ENCODE data around the gene SRPK2.

Gene SRPK2

DNA sequence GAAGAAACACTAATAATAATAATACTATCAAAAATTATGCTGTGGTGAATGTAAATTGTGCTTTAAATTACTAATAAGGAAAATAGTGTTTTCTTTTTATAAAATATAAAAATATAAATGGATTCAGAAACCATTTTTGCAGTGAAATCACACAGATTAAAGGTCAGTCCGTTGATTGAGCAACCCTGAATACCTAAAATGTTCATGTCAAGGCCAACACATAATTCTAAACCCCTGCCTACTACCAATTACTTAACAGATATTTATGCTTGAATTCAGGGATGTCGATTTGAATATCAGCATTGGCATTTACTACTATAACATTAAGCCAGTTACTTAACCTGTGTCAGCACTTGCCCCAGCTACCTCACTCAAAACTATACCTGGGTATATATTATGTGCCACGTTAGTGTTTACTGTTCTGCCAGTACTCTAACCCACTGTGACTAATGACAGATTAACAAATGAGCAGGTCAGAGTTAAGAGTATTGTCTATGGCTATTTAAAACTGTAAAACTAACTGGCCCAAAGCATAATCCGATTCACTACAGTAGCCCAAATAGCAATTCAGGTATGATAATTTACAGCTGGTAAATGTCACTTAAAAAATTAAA is 209.7 kb downstream of the SRPK2 start:
- DNase-seq, result no peak

- DNase-seq, result no peak
Observed at GRCh38 chr7:105178177-105178576, 210.5 kb downstream of the SRPK2 start.

DNA sequence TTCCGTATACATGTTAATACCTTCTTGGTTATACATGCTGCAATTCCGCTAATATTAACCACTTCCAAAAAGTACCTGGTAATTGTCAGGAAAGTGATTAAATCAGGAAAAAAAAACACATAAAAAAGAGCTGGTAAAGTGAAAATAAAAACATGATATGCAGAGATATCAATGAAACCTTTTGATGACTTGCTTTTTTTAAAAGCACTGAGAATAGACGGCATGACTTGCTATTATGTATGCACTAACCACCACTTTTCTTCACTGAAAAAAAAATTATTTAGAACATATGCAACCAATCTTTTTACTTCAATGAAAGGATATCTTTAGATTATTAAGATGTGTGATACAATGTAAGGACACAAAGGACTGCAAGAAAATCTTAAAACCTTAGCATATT is 211.7 kb downstream of the SRPK2 start:
- no peak for DNase-seq

DNA sequence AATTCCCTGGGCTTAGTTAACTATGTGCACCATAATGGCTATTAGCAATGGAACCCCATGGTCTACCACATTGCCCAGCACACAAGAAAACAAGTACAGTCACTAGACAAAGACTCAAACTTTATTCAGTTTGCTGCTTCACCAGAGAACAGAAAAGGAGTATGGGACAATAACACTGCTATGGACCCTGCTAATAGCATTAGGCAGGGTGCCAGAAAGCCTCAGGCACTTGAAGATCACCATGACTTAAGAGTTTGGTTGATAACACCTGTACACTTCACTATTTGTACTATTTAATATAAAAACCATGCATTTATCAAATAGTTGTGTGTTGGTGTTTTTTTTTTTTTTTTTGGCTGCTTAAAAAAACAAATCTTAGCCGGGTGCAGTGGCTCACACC is 215.1 kb downstream of the SRPK2 start:
- no peak for DNase-seq

DNA sequence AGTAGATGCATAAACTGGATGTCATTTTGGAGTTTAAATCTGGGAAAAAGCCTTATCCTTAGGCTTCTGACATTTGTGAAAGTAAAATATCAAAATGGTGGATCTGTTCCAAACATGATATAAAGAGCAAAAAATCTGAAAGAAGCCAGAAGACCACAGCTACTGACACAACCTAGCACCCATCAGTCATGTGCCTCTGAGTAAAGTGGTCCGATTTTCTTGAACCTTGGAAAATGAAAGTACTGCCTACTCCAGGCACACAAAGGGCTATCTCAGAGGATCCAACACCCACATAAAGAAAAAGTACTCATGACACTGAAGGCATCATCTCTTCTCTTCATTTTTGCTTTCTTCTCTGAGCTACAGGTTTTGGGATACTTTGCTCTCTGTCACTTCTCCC is 224.0 kb downstream of the SRPK2 start:
- no peak for DNase-seq

- DNase-seq, result no peak
Observed at GRCh38 chr7:105163718-105164117, 225.0 kb downstream of the SRPK2 start.

DNA sequence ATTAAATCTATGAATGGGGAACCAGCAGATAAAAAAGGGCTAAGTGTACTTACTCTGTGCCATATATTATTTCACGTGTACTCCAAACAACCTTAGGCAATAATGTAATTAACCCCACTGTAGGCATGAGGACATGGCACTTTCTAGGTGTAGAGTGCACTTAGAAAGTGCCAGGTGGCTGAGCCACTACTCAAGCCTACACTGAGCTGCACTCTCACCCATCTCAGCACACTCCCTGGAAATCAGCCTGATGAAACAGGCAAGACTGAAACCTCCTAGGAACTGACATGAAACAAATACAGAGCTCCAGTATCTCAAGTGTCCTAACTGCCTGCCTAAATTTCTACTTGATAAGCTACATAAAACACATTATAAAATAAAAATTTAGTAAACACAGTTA is 227.4 kb downstream of the SRPK2 start:
- no peak for DNase-seq

GRCh38 chr7:105157278-105157677 is 231.4 kb downstream of the SRPK2 start:
- DNase-seq, result no peak

DNA sequence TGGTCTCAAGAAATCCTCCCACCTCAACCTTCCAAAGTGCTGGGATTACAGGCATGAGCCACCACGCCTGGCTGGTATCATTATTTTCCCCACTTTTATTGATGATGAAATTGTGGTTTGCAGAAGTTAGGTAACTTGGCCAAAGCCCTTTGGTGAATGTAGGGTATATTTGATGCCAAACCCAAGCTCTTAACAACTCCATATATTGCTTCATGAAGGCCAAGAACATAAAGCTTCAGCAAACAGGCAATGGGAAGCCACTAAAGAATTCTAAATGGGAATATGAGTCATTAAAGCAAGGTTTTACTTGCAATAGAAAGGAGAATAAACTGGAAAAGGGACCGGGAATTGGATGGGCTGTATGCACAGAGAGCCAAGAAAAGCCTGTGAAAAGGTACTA is 232.0 kb downstream of the SRPK2 start:
- DNase-seq, result no peak

GRCh38 chr7:105154084-105154483 is 234.6 kb downstream of the SRPK2 start:
- DNase-seq, result no peak

DNA sequence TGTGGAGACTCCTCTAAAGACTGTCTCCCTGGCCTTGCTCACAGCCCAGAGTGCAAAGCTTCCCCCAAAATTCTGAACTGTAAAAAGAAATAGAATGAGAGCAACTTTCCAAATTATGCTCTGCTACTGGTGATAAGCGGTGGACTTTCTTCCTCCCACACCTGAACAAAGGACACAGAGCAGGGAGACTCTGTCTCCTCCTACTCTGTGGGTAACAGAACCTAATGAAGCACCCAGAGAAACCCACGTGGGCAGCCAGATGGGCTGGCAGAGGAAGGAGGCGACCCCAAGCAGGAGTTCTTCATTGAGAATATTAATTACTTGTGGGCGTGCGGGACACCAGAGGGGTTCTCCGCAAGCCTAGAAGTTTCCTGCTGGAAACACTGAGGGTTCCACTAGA is 235.2 kb downstream of the SRPK2 start:
- no peak for DNase-seq

GRCh38 chr7:105151152-105151551 is 237.6 kb downstream of the SRPK2 start:
- no peak for DNase-seq

DNA sequence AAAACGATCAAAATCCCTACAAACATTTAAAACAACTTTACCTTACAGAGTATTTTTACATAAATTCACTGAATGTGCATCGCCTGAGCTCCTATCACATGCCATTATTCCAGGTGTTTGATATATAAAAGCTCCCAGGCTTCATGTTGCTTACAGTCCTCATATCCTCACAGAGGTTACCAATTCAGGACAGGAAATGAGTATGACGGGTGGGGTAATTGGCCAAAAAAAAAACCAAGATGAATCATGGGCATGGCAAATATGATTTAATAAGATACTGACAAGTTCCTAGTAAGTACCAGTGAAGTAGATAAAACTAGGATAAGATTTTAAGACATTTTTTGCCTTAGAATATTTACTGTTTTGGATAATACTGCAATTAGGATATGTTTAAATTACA is 238.9 kb downstream of the SRPK2 start:
- DNase-seq, result no peak

DNA sequence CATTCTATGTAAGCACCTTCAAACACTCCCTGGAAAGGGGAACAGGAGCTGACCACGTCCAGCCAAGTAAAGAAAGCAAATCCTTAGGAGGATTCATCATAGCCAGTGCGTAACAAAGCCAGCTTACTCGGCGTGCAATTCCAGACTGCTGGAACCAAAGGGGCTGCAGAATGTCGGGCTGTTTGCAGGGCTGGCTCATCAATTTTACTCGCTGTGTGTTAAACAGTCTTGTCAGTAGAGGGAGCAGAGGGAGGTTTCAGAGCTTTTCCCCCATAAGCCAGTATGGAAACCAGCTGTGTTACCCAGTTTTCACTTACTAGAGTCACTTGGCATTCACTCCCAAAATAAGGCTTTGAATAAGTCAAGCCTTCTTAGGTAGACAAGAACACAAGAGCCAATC is 247.7 kb downstream of the SRPK2 start:
- no peak for DNase-seq

DNA sequence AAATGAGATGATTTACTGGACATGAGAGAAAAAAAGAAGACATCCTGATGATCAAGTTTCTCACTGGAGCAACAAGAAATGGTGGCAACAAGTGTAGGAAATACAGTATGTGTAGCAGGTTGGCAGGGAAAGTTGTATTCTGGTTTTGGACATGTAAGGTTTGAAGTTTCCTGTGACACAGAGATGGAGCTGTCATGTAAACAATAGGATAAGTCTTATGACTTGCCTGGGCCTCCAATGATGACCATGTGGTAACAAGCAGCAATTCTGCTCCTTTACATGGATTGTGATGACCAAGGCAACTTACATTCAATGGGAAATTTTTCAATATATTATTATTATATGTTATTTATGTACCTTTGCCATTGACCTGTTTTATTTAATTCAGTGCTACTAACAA is 249.3 kb downstream of the SRPK2 start:
- no peak for DNase-seq

- DNase-seq, result no peak
Observed at GRCh38 chr7:105137898-105138297, 250.8 kb downstream of the SRPK2 start.

GRCh38 chr7:105136221-105136620 is 252.5 kb downstream of the SRPK2 start:
- no peak for DNase-seq

DNA sequence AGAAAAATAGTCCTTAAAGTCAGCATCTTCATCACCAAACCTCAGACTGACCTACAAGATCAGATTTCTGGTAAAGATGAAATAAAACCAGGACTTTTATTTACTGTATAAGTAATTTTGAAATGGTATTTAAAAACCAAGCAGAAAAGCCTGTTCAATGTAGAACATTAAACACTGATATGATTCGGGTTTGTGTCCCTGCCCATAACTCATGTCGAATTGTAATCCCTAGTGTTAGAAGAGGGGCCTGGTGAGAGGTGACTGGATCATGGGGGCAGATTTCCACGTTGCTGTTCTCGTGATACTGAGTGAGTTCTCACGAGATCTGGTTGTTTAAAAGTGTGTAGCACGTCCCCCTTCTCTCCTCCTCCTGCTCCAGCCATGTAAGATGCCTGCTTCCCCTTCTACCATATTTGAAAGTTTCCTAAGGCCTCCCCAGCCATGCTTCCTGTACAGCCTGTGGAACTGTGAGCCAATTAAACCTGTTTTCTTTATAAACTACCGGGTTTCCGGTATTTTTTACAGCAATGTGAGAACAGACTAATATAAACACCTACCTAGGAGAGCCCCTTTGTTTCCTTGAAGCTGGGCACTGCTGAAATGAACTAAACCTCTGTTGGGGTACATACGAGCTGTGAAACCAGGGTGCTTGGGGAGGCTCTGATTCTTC is 254.6 kb downstream of the SRPK2 start:
- no peak for DNase-seq

DNA sequence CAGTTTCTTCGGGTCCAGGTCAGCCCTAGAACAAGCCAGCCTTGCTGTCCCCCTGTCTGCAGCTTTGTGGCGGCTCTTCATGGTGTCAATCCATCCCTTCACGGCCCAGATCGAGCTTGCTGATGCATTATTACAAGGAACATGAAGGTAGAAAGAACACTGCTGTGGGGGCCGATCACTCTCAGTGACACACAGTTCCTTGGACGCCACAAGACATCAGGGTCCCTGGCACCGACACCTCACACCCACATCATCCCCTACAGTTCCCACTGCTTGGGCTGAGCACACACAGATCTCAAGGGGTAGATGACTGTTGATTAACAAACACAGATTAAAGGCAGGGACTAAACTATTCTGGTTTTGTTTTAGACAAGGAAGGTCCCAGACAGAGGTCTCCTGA is 255.4 kb downstream of the SRPK2 start:
- no peak for DNase-seq

DNA sequence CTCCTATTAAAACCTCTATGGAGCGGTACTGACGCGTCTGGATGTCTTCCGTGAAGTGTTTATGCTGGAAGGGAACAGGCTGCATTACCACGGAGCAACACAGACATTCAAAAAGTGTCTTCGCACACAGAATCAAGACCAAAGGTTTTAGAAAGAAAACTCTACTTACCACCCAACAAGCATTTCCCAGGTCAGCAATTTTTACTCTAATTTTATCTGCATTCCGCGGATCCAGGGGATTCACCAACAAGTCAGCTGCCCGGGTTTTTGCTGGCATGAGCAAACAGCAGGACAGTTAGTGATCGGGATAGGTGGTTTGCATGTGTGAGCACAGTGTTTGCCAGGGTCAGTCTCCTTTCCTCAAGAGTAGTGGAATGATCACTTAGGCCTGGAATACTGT is 255.9 kb downstream of the SRPK2 start:
- DNase-seq, result no peak

DNA sequence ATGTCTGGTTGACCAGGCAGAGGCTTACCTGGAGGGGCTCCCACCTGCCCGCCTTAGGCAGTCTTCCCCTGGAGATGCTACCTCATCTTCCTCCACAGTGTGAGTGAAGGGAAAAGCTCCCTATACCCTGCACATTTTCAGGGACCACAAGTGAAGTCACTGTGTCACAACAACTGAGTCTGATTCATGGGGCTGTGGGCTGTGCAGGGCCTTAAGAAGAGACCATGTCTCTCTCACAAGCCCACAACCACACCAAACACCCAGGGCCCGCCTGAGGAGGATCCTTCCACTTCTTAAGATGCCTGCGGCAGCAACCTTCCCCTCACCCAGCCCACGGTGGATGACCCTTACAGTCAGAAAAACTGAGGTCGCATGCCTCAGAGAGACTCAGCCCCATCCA is 256.4 kb downstream of the SRPK2 start:
- DNase-seq, result no peak

DNA sequence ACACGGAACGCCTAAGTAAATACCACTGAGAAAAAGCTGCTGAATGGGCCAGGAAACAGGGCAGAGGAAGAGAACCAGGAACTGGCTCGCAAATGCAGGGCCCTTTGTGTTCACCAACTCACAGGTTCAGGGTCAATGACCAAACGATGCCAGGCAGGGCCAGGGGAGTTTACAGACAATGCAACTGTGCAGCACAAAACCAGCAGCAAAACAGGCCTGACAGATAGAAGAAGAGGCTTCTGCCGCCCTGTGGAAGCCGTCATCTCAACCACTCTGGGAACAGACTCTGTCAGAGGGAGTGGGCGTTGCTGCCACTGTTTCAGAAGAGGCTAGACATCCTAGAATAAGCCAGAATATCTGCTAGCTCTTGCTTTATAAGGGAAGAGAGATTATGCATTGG is 256.8 kb downstream of the SRPK2 start:
- no peak for DNase-seq

DNA sequence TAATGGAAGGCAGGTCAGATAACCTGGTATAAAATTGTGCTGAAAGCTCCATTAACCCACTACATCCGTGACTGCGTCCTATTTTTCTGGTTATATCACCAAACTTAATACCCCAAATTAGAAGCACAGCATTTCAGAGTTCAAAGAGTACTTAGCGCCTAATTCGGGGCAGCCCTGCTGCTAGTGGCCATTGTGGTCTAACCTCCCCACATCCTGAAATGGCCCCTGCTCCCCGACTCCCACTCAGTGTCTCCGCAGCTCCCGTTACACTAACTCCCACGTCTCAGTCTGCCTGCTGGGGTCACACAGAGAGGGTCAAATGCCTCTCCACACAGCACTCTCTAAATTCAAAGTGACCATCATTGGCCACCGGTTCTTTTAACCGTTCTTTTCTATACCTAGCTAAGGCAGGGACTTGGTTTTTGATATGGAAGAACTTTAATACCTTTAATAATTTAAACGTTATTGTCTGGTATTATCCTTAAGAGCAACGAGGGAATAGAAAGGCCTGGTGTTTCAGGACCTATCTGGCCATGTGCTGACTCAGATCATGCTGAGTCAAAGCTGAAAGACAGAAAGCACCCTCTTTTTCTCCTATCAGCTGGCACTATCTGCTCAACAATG is 257.6 kb downstream of the SRPK2 start:
- DNase-seq, result no peak

DNA sequence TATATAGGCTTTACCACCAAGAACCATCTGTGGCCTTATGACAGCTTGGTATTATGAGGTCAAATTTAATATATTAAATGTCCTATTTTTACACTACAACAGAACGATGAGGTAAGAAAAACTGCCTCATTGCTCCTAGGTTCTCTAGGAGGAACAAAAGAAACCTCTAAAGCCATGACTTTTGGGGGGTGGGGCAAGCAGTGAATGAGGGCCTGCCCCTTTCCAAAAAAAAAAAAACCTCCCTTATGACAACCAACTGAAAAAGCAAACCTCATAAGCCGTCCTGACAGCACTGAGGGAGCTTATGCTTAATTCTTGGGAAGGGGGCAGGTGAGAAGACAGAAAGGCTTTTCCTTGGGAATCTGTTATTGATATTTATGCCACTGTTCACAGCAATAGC is 258.1 kb downstream of the SRPK2 start:
- no peak for DNase-seq

GRCh38 chr7:105130048-105130447 is 258.7 kb downstream of the SRPK2 start:
- no peak for DNase-seq

All from NCI-H1417 treated with DMSO at 0.1 percent for 48 hours (cell line).